ENCODE measurements around the gene ANXA2.
A peak's percentile ranks its signal among the peaks of the same experiment; 100 is the strongest.

The ANXA2 gene

GRCh38 chr15:60390871-60391501 is 6.8 kb downstream of the ANXA2 start:
- TF ChIP-seq, protein P1, sequence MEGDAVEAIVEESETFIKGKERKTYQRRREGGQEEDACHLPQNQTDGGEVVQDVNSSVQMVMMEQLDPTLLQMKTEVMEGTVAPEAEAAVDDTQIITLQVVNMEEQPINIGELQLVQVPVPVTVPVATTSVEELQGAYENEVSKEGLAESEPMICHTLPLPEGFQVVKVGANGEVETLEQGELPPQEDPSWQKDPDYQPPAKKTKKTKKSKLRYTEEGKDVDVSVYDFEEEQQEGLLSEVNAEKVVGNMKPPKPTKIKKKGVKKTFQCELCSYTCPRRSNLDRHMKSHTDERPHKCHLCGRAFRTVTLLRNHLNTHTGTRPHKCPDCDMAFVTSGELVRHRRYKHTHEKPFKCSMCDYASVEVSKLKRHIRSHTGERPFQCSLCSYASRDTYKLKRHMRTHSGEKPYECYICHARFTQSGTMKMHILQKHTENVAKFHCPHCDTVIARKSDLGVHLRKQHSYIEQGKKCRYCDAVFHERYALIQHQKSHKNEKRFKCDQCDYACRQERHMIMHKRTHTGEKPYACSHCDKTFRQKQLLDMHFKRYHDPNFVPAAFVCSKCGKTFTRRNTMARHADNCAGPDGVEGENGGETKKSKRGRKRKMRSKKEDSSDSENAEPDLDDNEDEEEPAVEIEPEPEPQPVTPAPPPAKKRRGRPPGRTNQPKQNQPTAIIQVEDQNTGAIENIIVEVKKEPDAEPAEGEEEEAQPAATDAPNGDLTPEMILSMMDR (conservative IDR thresholded peaks at IDR 0.05; ENCODE audit: low read depth), result no peak; the same call in 1 of the 2 replicates
- ChIA-PET POLR2A (ENCODE audit: low non-redundant PET) (no interaction called here), CTCF (interaction anchor here (0.5 to 0.6 kb wide), 2 partner anchors 16 kb away, joined by 3 to 4 read pairs; no protein-coding TSS in a partner anchor)
- peak overlapping the region; percentile 81 for H3K27ac ChIP-seq
- peak; percentile 80 for DNase-seq (ENCODE audit: low spot score)

DNA sequence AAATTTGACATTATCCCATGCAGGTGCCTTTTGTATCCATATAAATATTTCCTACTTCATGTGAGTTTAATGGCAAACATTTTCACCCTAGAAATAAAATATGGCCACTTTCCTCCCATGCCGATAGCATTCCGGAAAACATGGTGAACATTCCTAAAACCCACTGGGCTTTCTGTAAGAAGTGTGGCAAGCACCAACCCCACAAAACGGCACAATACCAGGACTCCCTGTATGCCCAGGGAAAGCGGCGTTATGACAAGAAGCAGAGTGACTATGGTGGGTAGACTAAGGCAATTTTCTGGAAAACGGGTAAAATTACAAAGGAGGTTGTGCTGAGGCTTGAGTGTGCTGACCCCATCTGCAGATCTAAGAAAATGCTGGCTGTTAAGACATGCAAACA is 7.6 kb downstream of the ANXA2 start:
- CTCF ChIA-PET, result no interaction called here
- POLR2A ChIA-PET (ENCODE audit: low non-redundant PET), result no interaction called here

GRCh38 chr15:60389261-60390077 is 8.3 kb downstream of the ANXA2 start:
- TF ChIP-seq, protein P1 (conservative IDR thresholded peaks at IDR 0.05; ENCODE audit: low read depth), result no peak
- POLR2A ChIA-PET (ENCODE audit: low non-redundant PET), result no interaction called here
- H3K27ac ChIP-seq, result no peak overlapping the region
- no peak for DNase-seq (ENCODE audit: low spot score)
- CTCF ChIA-PET, result interaction anchor here (0.6 kb wide), 1 partner anchor 1291 kb away, joined by 6 read pairs; no protein-coding TSS in a partner anchor

More for the DNA sequence above, 7.6 kb downstream of the ANXA2 start:
- DNase-seq (ENCODE audit: low spot score), result no peak
- H3K27ac ChIP-seq, result no peak overlapping the region; the same call in 1 of the 2 replicates
- TF ChIP-seq, protein P1 (conservative IDR thresholded peaks at IDR 0.05; ENCODE audit: low read depth), result no peak

DNA sequence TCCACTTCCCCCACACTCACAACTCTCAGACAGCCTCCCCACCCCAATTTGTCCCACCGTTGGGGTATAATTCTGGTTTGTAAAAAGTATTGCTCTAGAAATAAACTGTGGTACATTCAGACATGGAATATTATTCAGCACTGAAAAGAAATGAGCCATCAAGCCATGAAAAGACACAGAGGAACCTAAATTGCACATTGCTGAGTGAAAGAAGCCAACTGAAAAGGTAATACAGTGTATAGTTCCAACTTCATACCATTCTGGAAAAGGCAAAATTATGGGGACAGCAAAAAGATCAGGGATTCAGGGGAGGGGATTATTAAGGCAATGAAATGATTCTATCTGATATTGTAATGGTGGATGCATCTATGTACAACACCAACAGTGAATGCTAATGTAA is 10.5 kb downstream of the ANXA2 start:
- peak overlapping the region; percentile 70; the same call in 1 of the 2 replicates for H3K27ac ChIP-seq
- ChIA-PET CTCF (no interaction called here), POLR2A (ENCODE audit: low non-redundant PET) (no interaction called here)
- TF ChIP-seq, protein P1 (conservative IDR thresholded peaks at IDR 0.05; ENCODE audit: low read depth), result no peak
- DNase-seq (ENCODE audit: low spot score), result no peak

GRCh38 chr15:60386615-60387014 is 11.2 kb downstream of the ANXA2 start:
- CTCF ChIA-PET, result no interaction called here

More at GRCh38 chr15:60386615-60387014, 11.2 kb downstream of the ANXA2 start:
- H3K27ac ChIP-seq, result no peak overlapping the region
- DNase-seq (ENCODE audit: low spot score), result no peak
- TF ChIP-seq, protein P1 (conservative IDR thresholded peaks at IDR 0.05; ENCODE audit: low read depth), result no peak
- POLR2A ChIA-PET (ENCODE audit: low non-redundant PET), result no interaction called here
